NCI-H187 treated with DMSO at 0.1 percent for 48 hours (cell line): Measurements from ENCODE around the gene ATP8B4.
"Not testable (repeated sequence)": the region's sequence is repeated elsewhere in the genome, so short reads cannot be mapped to it uniquely, and the experiment has no call there.

ENCODE experiments used
- DNase-seq: peaks from one replicate; lab custom pipeline; 2025; lab: John Stamatoyannopoulos, UW

Gene ATP8B4

GRCh38 chr15:50017522-50017921 is 101.5 kb downstream of the ATP8B4 start:
- no peak for DNase-seq

GRCh38 chr15:50016951-50017350 is 102.1 kb downstream of the ATP8B4 start:
- no peak for DNase-seq

GRCh38 chr15:50012790-50013189 is 106.2 kb downstream of the ATP8B4 start:
- no peak for DNase-seq

GRCh38 chr15:50009634-50010033 is 109.4 kb downstream of the ATP8B4 start:
- no peak for DNase-seq

GRCh38 chr15:50003786-50004334 is 115.2 kb downstream of the ATP8B4 start:
- DNase-seq = peak; percentile 15

GRCh38 chr15:49991587-49991986 is 127.4 kb downstream of the ATP8B4 start:
- no peak for DNase-seq

- no peak for DNase-seq
Measured at GRCh38 chr15:49990835-49991545, 128.0 kb downstream of the ATP8B4 start.

- DNase-seq = no peak
Measured at GRCh38 chr15:49989498-49989897, 129.5 kb downstream of the ATP8B4 start.

GRCh38 chr15:49988766-49989165 is 130.3 kb downstream of the ATP8B4 start:
- no peak for DNase-seq

- no peak for DNase-seq
Measured at GRCh38 chr15:49987896-49988295, 131.1 kb downstream of the ATP8B4 start.

- DNase-seq = no peak
Measured at GRCh38 chr15:49987198-49987785, 131.7 kb downstream of the ATP8B4 start.

GRCh38 chr15:49986326-49986725 is 132.7 kb downstream of the ATP8B4 start:
- DNase-seq = no peak

- DNase-seq = no peak
Measured at GRCh38 chr15:49985463-49985862, 133.6 kb downstream of the ATP8B4 start.

- no peak for DNase-seq
Measured at GRCh38 chr15:49984436-49984835, 134.6 kb downstream of the ATP8B4 start.

- DNase-seq = no peak
Measured at GRCh38 chr15:49982584-49982983, 136.4 kb downstream of the ATP8B4 start.

GRCh38 chr15:49979705-49980382 is 139.2 kb downstream of the ATP8B4 start:
- no peak for DNase-seq

- no peak for DNase-seq
Measured at GRCh38 chr15:49978121-49978520, 140.9 kb downstream of the ATP8B4 start.

GRCh38 chr15:49977306-49977705 is 141.7 kb downstream of the ATP8B4 start:
- DNase-seq = no peak

- DNase-seq = no peak
Measured at GRCh38 chr15:49964551-49964950, 154.5 kb downstream of the ATP8B4 start.

- no peak for DNase-seq
Measured at GRCh38 chr15:49964061-49964460, 155.0 kb downstream of the ATP8B4 start.

- not testable (repeated sequence) for DNase-seq
Measured at GRCh38 chr15:49963033-49963772, 155.8 kb downstream of the ATP8B4 start.

GRCh38 chr15:49962044-49962602 is 156.9 kb downstream of the ATP8B4 start:
- no peak for DNase-seq
